ENCODE measurements around the gene PKD1L1.

- no peak for TF ChIP-seq CTCF (IDR thresholded peaks at IDR 0.05)
- TF ChIP-seq EP300 (IDR thresholded peaks at IDR 0.05; ENCODE audit: borderline replicate concordance in 1 of 2, low read depth in 1 of 2, low read length in 1 of 2) = no peak
- TF ChIP-seq RXRA (IDR thresholded peaks at IDR 0.05; ENCODE audit: borderline replicate concordance, low read depth) = no peak
- TF ChIP-seq PBX3 (IDR thresholded peaks at IDR 0.05) = no peak
- TF ChIP-seq POLR2AphosphoS5 (IDR thresholded peaks at IDR 0.05; ENCODE audit: low read depth, low read length) = no peak
- TF ChIP-seq REST (IDR thresholded peaks at IDR 0.05; ENCODE audit: low read depth, low read length) = no peak
- no peak for TF ChIP-seq EZH2phosphoT487 (IDR thresholded peaks at IDR 0.05; ENCODE audit: borderline replicate concordance, low read depth)
- no peak for TF ChIP-seq FOXJ3 (CRISPR knock-in tag; IDR thresholded peaks at IDR 0.05)
- TF ChIP-seq RFX5 (IDR thresholded peaks at IDR 0.05; ENCODE audit: low read length) = no peak
- no peak for TF ChIP-seq RCOR1 (IDR thresholded peaks at IDR 0.05; ENCODE audit: low read length)
- TF ChIP-seq JUND (IDR thresholded peaks at IDR 0.05) = no peak
Measured at GRCh38 chr7:47932016-47932415, 16.2 kb downstream of the PKD1L1 start.

Data from SK-N-SH (cell line).